Lower lobe of right lung (tissue), 2 donors: ENCODE data around the gene AADACL3. TPM values are rescaled to one million over a fixed set of nuclear protein-coding genes. Genes with fewer than 3 reads are reported as not detected.

Experiments
- ATAC-seq, 2 donors: fragments of 200-7000 bp; cut with Tn5 transposase; one replicate each; pipeline ENCODE4 v1.9.1; 2020 to 2022; ENCODE audit warnings: mild to moderate bottlenecking in 2 of 2, moderate library complexity in 2 of 2
- DNase-seq: peaks from one replicate; pipeline ENCODE4 v3.0.0-alpha.2; 2020
- H3K27ac ChIP-seq: fragments of 200-600 bp; one replicate; pipeline ENCODE4 v1.8.0; 2022
- H3K27me3 ChIP-seq: fragments of 200-600 bp; one replicate; pipeline ENCODE4 v1.8.0; 2022; ENCODE audit warnings: low read depth
- H3K36me3 ChIP-seq: fragments of 200-600 bp; one replicate; pipeline ENCODE4 v1.8.0; 2022; ENCODE audit warnings: mild to moderate bottlenecking
- H3K4me1 ChIP-seq: fragments of 200-600 bp; one replicate; pipeline ENCODE4 v1.8.0; 2022
- H3K4me3 ChIP-seq: fragments of 200-600 bp; one replicate; pipeline ENCODE4 v1.8.0; 2022; ENCODE audit warnings: mild to moderate bottlenecking
- H3K9me3 ChIP-seq: fragments of 200-600 bp; one replicate; pipeline ENCODE4 v1.8.0; 2022
- CTCF ChIP-seq: fragments of 200-600 bp; IDR thresholded peaks from one replicate; pipeline ENCODE4 v1.8.0; 2022; ENCODE audit warnings: antibody characterized with exemption, mild to moderate bottlenecking
- intact Hi-C: fragments of 100-400 bp; cut with DNase I; formaldehyde crosslinking; loops from one replicate; pipeline ENCODE4 v1.11.0; 2022
- total RNA-seq: library from RNA; stranded (reverse); fragmentation: NEBNext Ultra II Directional; extraction: Animal tissue kit (Norgen Biotek cat#: 25700); gene quantifications from one replicate; pipeline ENCODE4 v1.2.1, GENCODE V29; 2021
- donor health status: DM: no; HTN: yes; CAD: no; lungs with severe emphysema.

AADACL3 gene
- total RNA-seq, 1 donor from 2014 or later, result not detected

DNA sequence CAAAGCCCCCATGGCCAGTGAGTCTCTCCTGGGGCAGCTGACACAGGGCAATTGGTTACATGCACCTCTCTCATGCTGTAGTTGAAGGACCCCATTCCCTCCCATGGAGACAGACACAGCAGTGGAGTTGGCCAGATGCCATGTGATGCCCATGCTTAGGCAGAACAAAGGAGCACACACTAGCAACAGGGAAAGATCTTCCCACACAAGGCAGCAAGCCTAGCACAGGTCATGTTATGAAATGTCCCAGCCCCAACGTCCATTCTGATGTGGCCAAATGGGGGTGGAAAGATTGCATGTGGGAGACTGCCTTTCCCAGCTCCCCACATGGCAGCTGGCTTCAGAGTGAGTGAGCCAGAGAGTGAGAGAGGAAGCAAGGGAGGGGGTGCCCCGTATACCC, 37.6 kb upstream of the AADACL3 start:
- ATAC-seq, result no peak
- no peak for DNase-seq
- intact Hi-C loops, result no loop called here

DNA sequence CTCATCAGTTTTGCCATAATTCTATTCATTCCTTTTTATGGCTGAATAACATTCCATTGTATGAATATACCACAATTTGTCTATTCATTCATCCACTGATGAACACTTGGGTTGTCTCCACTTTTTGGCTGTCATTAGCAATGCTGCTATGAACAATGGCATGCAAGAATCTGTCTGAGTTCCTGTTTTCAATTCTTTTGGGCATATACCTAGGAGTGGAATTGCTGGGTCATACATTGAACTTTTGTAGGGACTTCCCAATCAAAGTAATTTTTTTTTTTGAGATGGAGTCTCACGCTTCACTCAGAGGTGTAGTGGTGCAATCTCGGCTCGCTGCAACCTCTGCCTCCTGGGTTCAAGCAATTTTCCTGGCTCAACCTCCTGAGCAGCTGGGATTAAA, 37.1 kb upstream of the AADACL3 start:
- Histone ChIP-seq H3K4me3 (no peak overlapping the region), H3K9me3 (no peaks in the 10 kb centered on the region), H3K4me1 (no peaks in the 10 kb centered on the region), H3K27ac (no peak overlapping the region), H3K27me3 (no peaks in the 10 kb centered on the region), H3K36me3 (no peaks in the 10 kb centered on the region)
- intact Hi-C loops, result no loop called here
- ATAC-seq (no peak), DNase-seq (no peak)
- no peak for TF ChIP-seq CTCF

More for the DNA sequence above, 37.6 kb upstream of the AADACL3 start:
- Histone ChIP-seq H3K27ac (no peak overlapping the region), H3K4me3 (no peak overlapping the region), H3K27me3 (no peaks in the 10 kb centered on the region), H3K4me1 (no peaks in the 10 kb centered on the region), H3K9me3 (no peaks in the 10 kb centered on the region), H3K36me3 (no peaks in the 10 kb centered on the region)
- TF ChIP-seq CTCF, result no peak

GRCh38 chr1:12690156-12690555, 25.8 kb upstream of the AADACL3 start:
- ATAC-seq, result no peak
- no peak for DNase-seq
- Histone ChIP-seq H3K4me3 (no peak overlapping the region), H3K4me1 (no peaks in the 10 kb centered on the region), H3K9me3 (no peaks in the 10 kb centered on the region), H3K36me3 (no peaks in the 10 kb centered on the region), H3K27ac (no peak overlapping the region), H3K27me3 (peaks cover 3% of the 10 kb centered on the region)
- TF ChIP-seq CTCF, result no peak
- intact Hi-C loops, result no loop called here

GRCh38 chr1:12692967-12693782, 22.7 kb upstream of the AADACL3 start:
- no peak overlapping the region for H3K27ac ChIP-seq
- H3K36me3 ChIP-seq, result no peaks in the 10 kb centered on the region
- intact Hi-C loops, result no loop called here
- TF ChIP-seq CTCF, result no peak
- H3K4me1 ChIP-seq, result no peaks in the 10 kb centered on the region
- H3K4me3 ChIP-seq, result no peak overlapping the region
- H3K9me3 ChIP-seq, result no peaks in the 10 kb centered on the region
- DNase-seq (no peak), ATAC-seq (no peak)
- no peaks in the 10 kb centered on the region for H3K27me3 ChIP-seq

GRCh38 chr1:12696658-12697057, 19.3 kb upstream of the AADACL3 start:
- ATAC-seq, result no peak
- intact Hi-C loops, result no loop called here

More at GRCh38 chr1:12696658-12697057, 19.3 kb upstream of the AADACL3 start:
- Histone ChIP-seq H3K27ac (no peak overlapping the region), H3K36me3 (no peaks in the 10 kb centered on the region), H3K9me3 (no peaks in the 10 kb centered on the region), H3K4me3 (no peak overlapping the region), H3K27me3 (no peaks in the 10 kb centered on the region), H3K4me1 (no peaks in the 10 kb centered on the region)
- TF ChIP-seq CTCF, result no peak
- no peak for DNase-seq
